DND-41 (cell line): ENCODE data around the gene MYCT1.

Experiments used
- EZH2 ChIP-seq: IDR thresholded peaks from 3 replicates; pipeline ENCODE4 v1.6.1; 2012; ENCODE audit warnings: borderline replicate concordance, low read depth, mild to moderate bottlenecking, moderate library complexity, low read length, inconsistent platforms; ENCODE audit not compliant: severe bottlenecking
- TF ChIP-seq, protein P1 (sequence below): IDR thresholded peaks from 2 replicates; pipeline ENCODE4 v1.5.1; 2012; ENCODE audit warnings: borderline replicate concordance, low read length, moderate library complexity, mild to moderate bottlenecking; ENCODE audit not compliant: poor library complexity, severe bottlenecking; ENCODE audit errors: extremely low read depth

DNA sequence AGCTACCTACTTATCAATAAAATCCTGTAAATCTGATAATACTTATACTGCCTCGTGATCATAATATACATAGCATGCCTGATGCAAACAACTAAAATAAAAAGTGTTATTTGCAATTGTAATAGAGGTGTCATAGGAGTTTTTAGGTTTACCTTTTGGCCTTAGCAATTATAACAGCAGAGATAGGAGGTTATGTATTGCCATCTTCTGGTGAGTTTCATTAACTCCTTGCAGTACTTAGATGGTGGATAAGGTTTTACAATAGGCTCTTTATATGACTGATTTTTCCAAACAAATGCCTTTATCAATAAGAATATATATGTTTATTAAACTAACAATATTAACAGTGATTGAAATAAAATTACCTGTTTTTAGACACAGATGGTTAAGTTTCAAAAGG lies 27.8 kb upstream of the MYCT1 start:
- TF ChIP-seq, protein P1, sequence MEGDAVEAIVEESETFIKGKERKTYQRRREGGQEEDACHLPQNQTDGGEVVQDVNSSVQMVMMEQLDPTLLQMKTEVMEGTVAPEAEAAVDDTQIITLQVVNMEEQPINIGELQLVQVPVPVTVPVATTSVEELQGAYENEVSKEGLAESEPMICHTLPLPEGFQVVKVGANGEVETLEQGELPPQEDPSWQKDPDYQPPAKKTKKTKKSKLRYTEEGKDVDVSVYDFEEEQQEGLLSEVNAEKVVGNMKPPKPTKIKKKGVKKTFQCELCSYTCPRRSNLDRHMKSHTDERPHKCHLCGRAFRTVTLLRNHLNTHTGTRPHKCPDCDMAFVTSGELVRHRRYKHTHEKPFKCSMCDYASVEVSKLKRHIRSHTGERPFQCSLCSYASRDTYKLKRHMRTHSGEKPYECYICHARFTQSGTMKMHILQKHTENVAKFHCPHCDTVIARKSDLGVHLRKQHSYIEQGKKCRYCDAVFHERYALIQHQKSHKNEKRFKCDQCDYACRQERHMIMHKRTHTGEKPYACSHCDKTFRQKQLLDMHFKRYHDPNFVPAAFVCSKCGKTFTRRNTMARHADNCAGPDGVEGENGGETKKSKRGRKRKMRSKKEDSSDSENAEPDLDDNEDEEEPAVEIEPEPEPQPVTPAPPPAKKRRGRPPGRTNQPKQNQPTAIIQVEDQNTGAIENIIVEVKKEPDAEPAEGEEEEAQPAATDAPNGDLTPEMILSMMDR: peak; percentile 42
- TF ChIP-seq EZH2: no peak
